Gastroesophageal sphincter (tissue), 3 donors: ENCODE results near the gene HIVEP3.

Experiments
- CTCF ChIP-seq, 4 experiments: fragments of 200-600 bp in 2 of 4; fragments of 450-650 bp in 2 of 4; sonication (generic) in 1 of 4; IDR thresholded peaks; one replicate each; pipeline ENCODE4 v1.5.1; 2017 to 2019; ENCODE audit warnings: antibody characterized with exemption in 4 of 4, mild to moderate bottlenecking in 2 of 4, moderate library complexity in 2 of 4
- POLR2A ChIP-seq, 2 donors: fragments of 450-650 bp; IDR thresholded peaks; one replicate each; pipeline ENCODE4 v1.6.1; 2017; ENCODE audit warnings: antibody characterized with exemption in 2 of 2, mild to moderate bottlenecking in 2 of 2, moderate library complexity in 1 of 2

- TF ChIP-seq CTCF (IDR thresholded peaks at IDR 0.05) (no peak), POLR2A (IDR thresholded peaks at IDR 0.05) (no peak)
Observed at GRCh38 chr1:41622859-41623732, 295.6 kb downstream of the HIVEP3 start.
